Stimulated activated CD4-positive, alpha-beta T cell treated with anti-CD3 and anti-CD28 coated beads, Interleukin-2, amount 100 ng/mL, for 24 hours (primary cell): ENCODE data around the gene MAN1A1.

Source experiments
- DNase-seq, 2 donors: peaks; one replicate each; pipeline ENCODE4 v3.0.0-alpha.2; 2020

The MAN1A1 gene

GRCh38 chr6:119264854-119265397 is 84.6 kb downstream of the MAN1A1 start:
- DNase-seq, result no peak

GRCh38 chr6:119262612-119263011 is 86.9 kb downstream of the MAN1A1 start:
- no peak for DNase-seq

GRCh38 chr6:119261944-119262284 is 87.6 kb downstream of the MAN1A1 start:
- no peak for DNase-seq

GRCh38 chr6:119259027-119259426 is 90.5 kb downstream of the MAN1A1 start:
- no peak for DNase-seq

GRCh38 chr6:119257726-119258125 is 91.8 kb downstream of the MAN1A1 start:
- no peak for DNase-seq

GRCh38 chr6:119256978-119257462 is 92.5 kb downstream of the MAN1A1 start:
- no peak for DNase-seq

GRCh38 chr6:119256392-119256791 is 93.2 kb downstream of the MAN1A1 start:
- no peak for DNase-seq

GRCh38 chr6:119255492-119255891 is 94.1 kb downstream of the MAN1A1 start:
- DNase-seq, result no peak

- no peak for DNase-seq
Measured at GRCh38 chr6:119250036-119250435, 99.5 kb downstream of the MAN1A1 start.

GRCh38 chr6:119249319-119249718 is 100.2 kb downstream of the MAN1A1 start:
- no peak for DNase-seq

- no peak for DNase-seq
Measured at GRCh38 chr6:119247504-119247903, 102.1 kb downstream of the MAN1A1 start.

GRCh38 chr6:119243657-119244056 is 105.9 kb downstream of the MAN1A1 start:
- no peak for DNase-seq

GRCh38 chr6:119243037-119243436 is 106.5 kb downstream of the MAN1A1 start:
- DNase-seq, result no peak

GRCh38 chr6:119241540-119242309 is 107.8 kb downstream of the MAN1A1 start:
- no peak for DNase-seq

GRCh38 chr6:119241111-119241465 is 108.5 kb downstream of the MAN1A1 start:
- DNase-seq, result no peak

- no peak for DNase-seq
Measured at GRCh38 chr6:119240257-119241110, 109.1 kb downstream of the MAN1A1 start.

- no peak for DNase-seq
Measured at GRCh38 chr6:119237177-119237715, 112.3 kb downstream of the MAN1A1 start.

GRCh38 chr6:119234941-119235340 is 114.6 kb downstream of the MAN1A1 start:
- DNase-seq, result no peak

- DNase-seq, result no peak
Measured at GRCh38 chr6:119234457-119234856, 115.1 kb downstream of the MAN1A1 start.

GRCh38 chr6:119233312-119233984 is 116.1 kb downstream of the MAN1A1 start:
- DNase-seq, result no peak

GRCh38 chr6:119231394-119231793 is 118.2 kb downstream of the MAN1A1 start:
- no peak for DNase-seq

GRCh38 chr6:119230160-119230559 is 119.4 kb downstream of the MAN1A1 start:
- DNase-seq, result no peak

GRCh38 chr6:119227377-119227776 is 122.2 kb downstream of the MAN1A1 start:
- no peak for DNase-seq
